Adrenal gland (tissue), 12 donors: ENCODE results near the gene SPTBN1. TPM values are rescaled to one million over a fixed set of nuclear protein-coding genes. Genes with fewer than 3 reads are reported as not detected.

ENCODE experiments used
- DNase-seq, 7 donors: peaks; one replicate each; pipeline ENCODE4 v3.0.0-alpha.2; 2019 to 2020
- H3K27ac ChIP-seq, 5 donors: fragments of 200-600 bp; sonication (generic) in 4 of 5; 1 replicate in 3 of 5; 2 replicates in 2 of 5; pipeline versions ENCODE4 v1.5.1 to v1.8.0; 2016 to 2020; ENCODE audit warnings: mild to moderate bottlenecking in 1 of 5
- H3K27me3 ChIP-seq: fragments of 200-600 bp; 2 replicates; pipeline ENCODE4 v1.8.0; 2021
- H3K36me3 ChIP-seq, 2 donors: fragments of 200-600 bp; replicated peaks in 1 of 2; 1 replicate in 1 of 2; 2 replicates in 1 of 2; pipeline versions ENCODE4 v1.5.1 to v1.8.0; 2018 to 2022
- H3K4me1 ChIP-seq, 2 donors: fragments of 200-600 bp; replicated peaks in 1 of 2; 1 replicate in 1 of 2; 2 replicates in 1 of 2; pipeline versions ENCODE4 v1.5.1 to v1.8.0; 2018 to 2021
- H3K4me3 ChIP-seq, 4 donors: fragments of 200-600 bp; sonication (generic) in 3 of 4; one replicate each; pipeline ENCODE4 v1.5.1; 2016 to 2018
- H3K9me3 ChIP-seq, 3 donors: fragments of 200-600 bp; sonication (generic) in 1 of 3; replicated peaks in 1 of 3; 1 replicate in 2 of 3; 2 replicates in 1 of 3; pipeline versions ENCODE4 v1.5.1 to v1.8.0; 2016 to 2021
- CTCF ChIP-seq, 6 experiments: fragments of 450-650 bp in 4 of 6; fragments of 200-600 bp in 2 of 6; sonication (generic) in 1 of 6; IDR thresholded peaks; 1 replicate in 5 of 6; 2 replicates in 1 of 6; pipeline versions ENCODE4 v1.5.1 to v1.8.0; 2016 to 2021; ENCODE audit warnings: antibody characterized with exemption in 6 of 6, mild to moderate bottlenecking in 2 of 6, moderate library complexity in 1 of 6
- POLR2A ChIP-seq, 2 donors: fragments of 450-650 bp; IDR thresholded peaks; one replicate each; pipeline ENCODE4 v1.6.1; 2017; ENCODE audit warnings: antibody characterized with exemption in 2 of 2, mild to moderate bottlenecking in 2 of 2, moderate library complexity in 1 of 2
- WGBS, 4 donors: extraction: QIAGEN DNeasy Blood & Tissue Kit in 2 of 4; methylation state at CpG; one replicate each; pipeline versions ENCODE4 v1.1.5 to v1.1.7; 2013 to 2017; 5-methylcytosine and 5-hydroxymethylcytosine counted together
- intact Hi-C, 2 donors: fragments of 100-400 bp; cut with DNase I; formaldehyde crosslinking; loops; one replicate each; pipeline versions ENCODE4 v1.14.1 to v1.15.0; 2022 to 2023
- polyA plus RNA-seq, 3 donors: library from polyadenylated mRNA; stranded (reverse); fragments of 200-250 nt in 2 of 3; fragments of 350-450 nt in 1 of 3; fragmentation: Illumina TruSeq in 1 of 3; extraction: RNeasy Lipid Tissue Mini Kit (QIAGEN cat#74804) in 1 of 3; gene quantifications; one replicate each; pipeline ENCODE4 v1.2.3, GENCODE V29; 2013 to 2014
- total RNA-seq, 9 donors: library from RNA; depleted of rRNA in 4 of 9; stranded (reverse); fragments of >200 nt in 4 of 9; fragments of 120-200 nt in 1 of 9; fragmentation: NEBNext Ultra II Directional in 1 of 9; extraction: Animal tissue kit (Norgen Biotek cat#: 25700) in 1 of 9; gene quantifications; one replicate each; pipeline versions ENCODE4 v1.1.0 to v1.2.4, GENCODE V29; 2013 to 2023
- donor health status: healthy with polysubstance abuse.
- donor health status: Bipolar disorder and iron deficiency.
- donor health status: DM: yes; HTN: yes; CAD: no.
- donor health status: DM: no; HTN: no; CAD: no.
- donor health status: DM: no; HTN: no; CAD: no.
- donor health status: DM: yes; HTN: yes; CAD: no.

SPTBN1 gene
- total and polyA plus RNA-seq, 12 donors = 72.9 to 653 (median 493) TPM

- 72 to 84% (median 82%) methylated on average over 3 of the region's 3 CpGs for WGBS, 4 donors
- peaks cover 48 to 90% of the 10 kb centered on the region in 2 donors for H3K4me1 ChIP-seq
- intact Hi-C loops = no loop called here
Measured at GRCh38 chr2:54605836-54606235, 149.7 kb downstream of the SPTBN1 start.

GRCh38 chr2:54606393-54606958, 150.3 kb downstream of the SPTBN1 start:
- 57 to 67% (median 58%) methylated on average over 12 of the region's 12 CpGs for WGBS, 4 donors
- no peaks in the 10 kb centered on the region for H3K27me3 ChIP-seq

More at GRCh38 chr2:54605836-54606235, 149.7 kb downstream of the SPTBN1 start:
- Histone ChIP-seq H3K9me3 (no peaks in the 10 kb centered on the region), H3K36me3 (no peaks in the 10 kb centered on the region), H3K27ac (peak overlapping the region in 2 of 5 donors; percentile 65 to 82), H3K4me3 (no peak overlapping the region), H3K27me3 (no peaks in the 10 kb centered on the region)
- TF ChIP-seq POLR2A (IDR thresholded peaks at IDR 0.05) (no peak), CTCF (IDR thresholded peaks at IDR 0.05) (no peak)
- peak in 1 of 7 donors; percentile 21 for DNase-seq

GRCh38 chr2:54608224-54608623, 152.1 kb downstream of the SPTBN1 start:
- DNase-seq = peak in 1 of 7 donors; percentile 15
- WGBS, 4 donors = 89 to 94% (median 93%) methylated on average over 3 of the region's 3 CpGs
- intact Hi-C loops = no loop called here
- H3K4me1 ChIP-seq = peaks cover 40 to 87% of the 10 kb centered on the region in 2 donors
- peak overlapping the region in 2 of 5 donors; percentile 25 to 30 for H3K27ac ChIP-seq
- no peaks in the 10 kb centered on the region for H3K36me3 ChIP-seq
- H3K4me3 ChIP-seq = no peak overlapping the region
- TF ChIP-seq CTCF (IDR thresholded peaks at IDR 0.05) = no peak
- no peaks in the 10 kb centered on the region for H3K27me3 ChIP-seq
- no peaks in the 10 kb centered on the region for H3K9me3 ChIP-seq

More at GRCh38 chr2:54606393-54606958, 150.3 kb downstream of the SPTBN1 start:
- intact Hi-C loops = no loop called here
- no peaks in the 10 kb centered on the region for H3K36me3 ChIP-seq
- H3K27ac ChIP-seq = peak overlapping the region in 1 of 5 donors; percentile 82
- no peak for TF ChIP-seq POLR2A (IDR thresholded peaks at IDR 0.05)
- no peak for TF ChIP-seq CTCF (IDR thresholded peaks at IDR 0.05)
- peak in 2 of 7 donors; percentile 26 to 42 for DNase-seq
- no peaks in the 10 kb centered on the region for H3K9me3 ChIP-seq
- H3K4me3 ChIP-seq = no peak overlapping the region
- H3K4me1 ChIP-seq = peaks cover 48 to 89% of the 10 kb centered on the region in 2 donors

- intact Hi-C loops = no loop called here
- 83 to 92% (median 87%) methylated on average over 5 of the region's 5 CpGs for whole genome bisulfite sequencing, 4 donors
- DNase-seq = peak in 1 of 7 donors; percentile 3
- Histone ChIP-seq H3K9me3 (no peaks in the 10 kb centered on the region), H3K36me3 (no peaks in the 10 kb centered on the region), H3K27me3 (no peaks in the 10 kb centered on the region), H3K4me1 (peaks cover 40 to 87% of the 10 kb centered on the region in 2 donors), H3K27ac (peak overlapping the region in 2 of 5 donors; percentile 17 to 60), H3K4me3 (no peak overlapping the region)
- TF ChIP-seq CTCF (IDR thresholded peaks at IDR 0.05) = no peak
- no peak for TF ChIP-seq POLR2A (IDR thresholded peaks at IDR 0.05)
Measured at GRCh38 chr2:54609241-54609640, 153.1 kb downstream of the SPTBN1 start.
